DND-41 (cell line): ENCODE results near the gene HCN2.

ENCODE experiments used
- ATAC-seq: fragments of 200-7000 bp; cut with Tn5 transposase; 3 replicates; pipeline ENCODE4 v1.9.1; 2021; ENCODE audit warnings: low read depth; ENCODE audit not compliant: insufficient read depth
- DNase-seq: peaks from one replicate; pipeline ENCODE4 v3.0.0-alpha.2; 2020
- H2AFZ ChIP-seq: 2 replicates; pipeline ENCODE4 v1.6.0; 2012; ENCODE audit warnings: low read depth, low read length
- H3K27ac ChIP-seq: 2 replicates; pipeline ENCODE4 v1.5.1; 2012; ENCODE audit warnings: low read length, inconsistent platforms
- H3K27me3 ChIP-seq: fragments of 200-600 bp; sonication (generic); 2 replicates; pipeline ENCODE4 v1.6.0; 2012; ENCODE audit warnings: low read length, mild to moderate bottlenecking, inconsistent platforms; ENCODE audit not compliant: insufficient read depth, poor library complexity
- H3K36me3 ChIP-seq: 2 replicates; pipeline ENCODE4 v1.5.1; 2012; ENCODE audit warnings: low read length, inconsistent platforms; ENCODE audit not compliant: insufficient read depth
- H3K4me1 ChIP-seq: 2 replicates; pipeline ENCODE4 v1.5.1; 2012; ENCODE audit warnings: mild to moderate bottlenecking, low read length; ENCODE audit not compliant: insufficient read depth
- H3K4me2 ChIP-seq: 2 replicates; pipeline ENCODE4 v1.6.0; 2012; ENCODE audit warnings: mild to moderate bottlenecking, moderate library complexity, low read length, inconsistent platforms; ENCODE audit not compliant: insufficient read depth
- H3K4me3 ChIP-seq, 2 experiments: fragments of 200-600 bp in 1 of 2; shearing (Covaris generic) in 1 of 2; 2 replicates each; pipeline ENCODE4 v1.5.1; 2012 to 2016; ENCODE audit warnings: inconsistent platforms in 2 of 2, low read length in 2 of 2, mild to moderate bottlenecking in 2 of 2, low read depth in 1 of 2, moderate library complexity in 1 of 2
- H3K79me2 ChIP-seq: 2 replicates; pipeline ENCODE4 v1.6.0; 2012; ENCODE audit warnings: low read length, inconsistent platforms; ENCODE audit not compliant: insufficient read depth
- H3K9ac ChIP-seq: 2 replicates; pipeline ENCODE4 v1.6.0; 2012; ENCODE audit warnings: low read depth, mild to moderate bottlenecking, inconsistent platforms, low read length, moderate library complexity
- H3K9me3 ChIP-seq: 2 replicates; pipeline ENCODE4 v1.5.1; 2012; ENCODE audit warnings: low read length, moderate library complexity, mild to moderate bottlenecking, inconsistent platforms; ENCODE audit not compliant: insufficient read depth, severe bottlenecking
- H4K20me1 ChIP-seq: 2 replicates; pipeline ENCODE4 v1.6.0; 2012; ENCODE audit warnings: low read length; ENCODE audit not compliant: insufficient read depth
- CTCF ChIP-seq: IDR thresholded peaks from 2 replicates; pipeline ENCODE4 v1.5.1; 2012; ENCODE audit warnings: borderline replicate concordance, low read length, moderate library complexity, mild to moderate bottlenecking; ENCODE audit not compliant: poor library complexity, severe bottlenecking; ENCODE audit errors: extremely low read depth
- EZH2 ChIP-seq: IDR thresholded peaks from 3 replicates; pipeline ENCODE4 v1.6.1; 2012; ENCODE audit warnings: borderline replicate concordance, low read depth, mild to moderate bottlenecking, moderate library complexity, low read length, inconsistent platforms; ENCODE audit not compliant: severe bottlenecking

HCN2 gene

GRCh38 chr19:555474-555808, 34.2 kb upstream of the HCN2 start:
- Histone ChIP-seq H3K4me1 (no peaks in the 10 kb centered on the region), H2AFZ (no peak overlapping the region), H3K4me3 (no peak overlapping the region), H3K9me3 (no peaks in the 10 kb centered on the region), H3K9ac (no peak overlapping the region), H3K4me2 (no peak overlapping the region), H3K36me3 (no peaks in the 10 kb centered on the region), H3K79me2 (no peaks in the 10 kb centered on the region), H3K27me3 (no peaks in the 10 kb centered on the region), H3K27ac (no peak overlapping the region), H4K20me1 (no peaks in the 10 kb centered on the region)
- DNase-seq (no peak), ATAC-seq (no peak)
- TF ChIP-seq CTCF (no peak), EZH2 (no peak)

- Histone ChIP-seq H2AFZ (no peak overlapping the region), H4K20me1 (no peaks in the 10 kb centered on the region), H3K4me3 (no peak overlapping the region), H3K4me2 (no peak overlapping the region), H3K79me2 (no peaks in the 10 kb centered on the region), H3K27me3 (no peaks in the 10 kb centered on the region), H3K36me3 (no peaks in the 10 kb centered on the region), H3K27ac (no peak overlapping the region), H3K9me3 (no peaks in the 10 kb centered on the region), H3K4me1 (no peaks in the 10 kb centered on the region), H3K9ac (no peak overlapping the region)
- no peak for TF ChIP-seq EZH2
- no peak for TF ChIP-seq CTCF
- no peak for ATAC-seq
- DNase-seq: no peak
Measured at GRCh38 chr19:556611-557382, 32.9 kb upstream of the HCN2 start.

- peaks cover 9% of the 10 kb centered on the region; the same call in 1 of the 2 replicates for H3K36me3 ChIP-seq
- no peak overlapping the region for H2AFZ ChIP-seq
- H3K27me3 ChIP-seq: no peaks in the 10 kb centered on the region
- H3K4me2 ChIP-seq: no peak overlapping the region
- no peak for ATAC-seq
- no peaks in the 10 kb centered on the region for H3K9me3 ChIP-seq
- TF ChIP-seq EZH2 (no peak), CTCF (no peak)
- no peak overlapping the region for H3K9ac ChIP-seq
- no peaks in the 10 kb centered on the region for H3K4me1 ChIP-seq
- DNase-seq: no peak
- no peak overlapping the region for H3K4me3 ChIP-seq
- H3K27ac ChIP-seq: no peak overlapping the region
- no peaks in the 10 kb centered on the region for H4K20me1 ChIP-seq
- no peaks in the 10 kb centered on the region for H3K79me2 ChIP-seq
Measured at GRCh38 chr19:558770-559439, 30.8 kb upstream of the HCN2 start.
